Urothelium cell line (cell line): ENCODE data around the gene RTN1.
"Not testable (repeated sequence)": the region's sequence is repeated elsewhere in the genome, so short reads cannot be mapped to it uniquely, and the experiment has no call there.

ENCODE experiments used
- DNase-seq: peaks from one replicate; pipeline ENCODE4 v3.0.0; 2011; ENCODE audit warnings: low spot score, mixed read lengths
- FAIRE-seq: peaks from 2 replicates; lab custom pipeline; 2011; peaks lifted over from hg19 to GRCh38; lab: Jason Lieb, UNC

The RTN1 gene

DNA sequence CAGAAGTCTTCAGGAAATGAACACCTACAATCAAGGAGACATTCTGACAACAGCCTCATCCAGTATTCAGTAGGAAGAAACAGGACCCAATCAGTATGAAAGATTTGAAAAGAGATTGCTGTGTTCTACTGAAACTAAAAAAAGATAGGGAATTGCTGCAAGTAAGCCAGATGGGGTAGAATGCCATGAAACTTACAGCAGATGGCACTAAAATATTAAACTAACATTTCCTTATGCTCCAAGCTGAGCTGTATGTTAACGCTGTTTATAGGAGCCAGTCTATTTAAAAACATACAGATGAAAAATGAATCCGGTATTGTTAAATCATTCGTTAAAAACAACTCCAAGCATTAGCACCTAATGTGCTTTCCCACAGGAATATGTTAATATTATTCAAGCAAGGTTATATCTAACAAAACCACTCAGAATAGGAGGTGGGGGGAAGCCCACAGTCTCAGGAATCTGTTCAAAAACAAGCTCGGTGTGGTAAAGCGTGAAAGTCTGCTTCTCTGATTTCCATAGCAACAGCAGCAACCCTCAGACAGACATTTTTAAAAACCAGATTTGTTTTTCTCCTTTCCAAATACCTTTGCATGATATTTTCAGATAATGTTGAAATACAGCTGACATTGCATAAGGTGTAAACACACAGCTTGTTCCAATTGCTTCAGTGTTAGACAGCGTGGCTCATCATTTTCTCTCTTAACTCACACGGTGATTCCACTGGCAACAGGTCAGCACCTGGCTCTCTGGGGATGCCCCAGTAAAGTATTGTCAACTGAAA, 162.6 kb downstream of the RTN1 start:
- DNase-seq: no peak
- FAIRE-seq: peak; percentile 52

DNA sequence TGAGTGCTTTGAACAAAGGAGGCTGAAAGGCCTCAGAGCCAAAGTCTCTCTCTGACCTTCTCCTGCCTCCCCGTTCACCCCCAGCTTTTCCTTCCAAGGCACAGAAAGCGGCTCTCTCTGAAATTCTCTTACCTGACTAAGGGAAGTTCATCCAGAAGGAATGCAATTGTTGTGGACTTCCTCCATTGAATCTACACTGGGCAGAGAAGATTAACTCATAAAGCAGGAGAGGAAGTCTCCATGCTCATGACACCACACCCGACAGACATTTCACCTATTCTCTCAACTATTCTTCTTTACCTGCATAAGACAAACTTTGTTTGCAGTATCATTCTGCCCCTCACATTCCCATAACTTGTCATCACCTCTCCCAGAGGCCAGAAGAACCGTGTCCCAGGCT, 164.7 kb downstream of the RTN1 start:
- FAIRE-seq (peak; percentile 81), DNase-seq (no peak)

DNA sequence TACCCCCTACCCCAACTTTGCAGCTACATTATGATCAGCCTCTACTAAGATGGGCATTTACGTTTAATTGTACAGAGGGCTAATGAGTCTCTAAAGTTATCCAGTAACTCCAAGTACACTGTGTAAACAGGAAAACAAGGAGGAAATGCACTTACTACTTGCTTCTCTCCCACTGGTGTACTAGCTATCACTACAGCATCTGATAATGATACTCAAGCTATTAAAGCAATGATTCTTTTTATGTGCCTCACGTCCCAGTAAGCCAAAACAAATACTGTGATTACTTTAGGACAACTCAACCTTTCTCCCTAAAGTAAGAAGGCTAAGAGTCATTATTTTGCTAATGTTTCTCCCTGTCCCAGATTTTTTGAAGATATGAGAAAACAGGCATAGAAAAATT, 165.3 kb downstream of the RTN1 start:
- DNase-seq (no peak), FAIRE-seq (peak; percentile 67)

DNA sequence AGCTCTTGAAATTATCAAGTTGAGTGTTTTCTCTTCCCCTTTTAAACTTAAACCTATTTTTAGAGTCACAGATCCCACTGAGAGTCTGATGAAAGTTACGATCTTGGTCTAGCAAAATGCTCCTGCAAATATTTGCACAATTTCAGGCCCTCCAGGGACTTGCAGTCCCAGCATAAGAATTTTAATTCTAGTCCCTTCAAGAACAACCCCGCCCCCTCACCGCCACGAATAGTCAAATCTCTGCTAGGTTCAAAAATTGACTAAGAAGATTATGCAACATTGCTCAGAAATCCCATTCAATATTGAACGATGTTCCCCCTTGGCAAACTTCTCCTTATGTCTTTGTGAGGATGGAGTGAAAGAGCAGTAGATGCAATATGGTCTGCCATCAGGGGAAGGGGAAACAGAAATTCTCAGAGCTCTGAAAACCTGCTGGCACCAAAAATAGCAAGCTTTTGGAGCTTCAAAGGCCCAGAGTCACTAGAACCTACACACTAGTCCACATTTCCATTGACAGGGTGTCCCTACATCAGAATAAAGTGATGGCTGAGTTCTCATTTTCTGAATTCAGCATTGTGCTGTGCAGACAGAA, 166.4 kb downstream of the RTN1 start:
- DNase-seq (no peak), FAIRE-seq (no peak)

DNA sequence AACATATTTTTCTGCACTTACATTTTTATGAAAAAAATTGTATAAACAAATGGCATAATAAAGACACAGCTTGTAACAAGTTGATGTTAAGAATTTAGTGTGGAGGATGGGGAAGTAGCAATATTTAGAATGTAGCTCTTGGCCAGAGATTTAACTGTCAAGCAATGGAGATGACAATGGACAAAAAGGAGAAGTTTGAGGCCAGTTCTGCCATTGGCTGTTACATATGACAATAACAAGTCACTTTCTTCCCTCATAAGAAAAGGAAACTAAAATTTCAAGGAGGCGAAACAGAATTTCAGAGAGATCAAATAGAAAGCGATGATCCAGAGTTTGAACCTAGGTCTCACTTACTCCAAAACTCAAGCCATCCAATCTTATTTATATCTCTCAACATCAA, 171.1 kb downstream of the RTN1 start:
- FAIRE-seq: no peak
- DNase-seq: no peak

DNA sequence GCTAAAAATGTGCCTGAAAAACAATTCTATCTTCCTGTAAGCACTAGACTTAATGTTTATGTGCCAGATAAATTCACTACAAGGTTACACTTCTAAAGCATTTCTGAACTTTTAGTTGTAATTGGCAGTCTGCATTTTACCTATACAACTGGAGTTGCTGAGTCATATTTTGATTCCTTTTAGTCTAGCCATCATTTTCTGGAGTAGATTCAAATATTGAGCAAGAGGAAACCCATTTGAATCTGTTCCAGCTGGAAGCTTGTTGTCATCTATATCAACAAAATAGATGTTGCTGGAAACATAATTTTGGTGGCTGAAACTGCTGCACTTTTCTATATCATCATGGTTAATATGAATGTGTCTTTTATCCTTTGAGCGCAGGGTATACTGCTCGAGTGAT, 171.8 kb downstream of the RTN1 start:
- DNase-seq (no peak), FAIRE-seq (no peak)

DNA sequence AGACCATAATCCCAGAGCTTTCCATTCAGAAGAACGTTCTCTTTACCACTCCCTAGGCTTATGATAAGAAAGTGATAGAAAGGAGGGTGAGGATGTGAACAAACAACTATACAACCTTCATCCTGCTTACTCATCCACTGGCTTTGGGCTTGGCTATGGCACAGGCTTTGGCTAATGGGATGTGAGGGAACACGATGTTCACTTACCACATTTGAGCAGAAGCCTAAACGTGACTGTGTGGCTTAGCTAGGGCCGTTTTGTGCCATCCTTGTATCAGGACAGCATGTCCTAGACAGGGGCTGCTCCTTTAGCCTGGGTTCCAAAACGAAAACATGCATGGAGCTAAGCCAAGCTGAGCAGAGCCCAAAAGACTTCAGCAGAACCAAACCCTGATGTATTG, 175.4 kb downstream of the RTN1 start:
- FAIRE-seq (peak; percentile 81), DNase-seq (no peak)

DNA sequence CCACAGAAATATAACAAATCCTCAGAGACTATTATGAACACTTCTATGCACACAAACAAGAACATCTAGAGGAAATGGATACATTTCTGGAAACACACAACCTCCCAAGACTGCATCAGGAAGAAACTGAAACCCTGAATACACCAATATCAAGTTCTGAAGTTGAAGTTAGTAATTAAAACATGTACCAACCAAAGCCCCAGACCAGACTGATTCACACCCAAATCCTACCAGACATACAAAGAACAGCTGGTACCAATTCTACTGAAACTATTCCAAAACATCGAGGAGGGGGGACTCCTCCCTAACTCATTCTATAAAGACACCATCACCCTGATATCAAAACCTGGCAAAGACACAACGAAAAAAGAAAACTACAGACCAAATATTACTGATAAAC, 179.3 kb downstream of the RTN1 start:
- no peak for DNase-seq

DNA sequence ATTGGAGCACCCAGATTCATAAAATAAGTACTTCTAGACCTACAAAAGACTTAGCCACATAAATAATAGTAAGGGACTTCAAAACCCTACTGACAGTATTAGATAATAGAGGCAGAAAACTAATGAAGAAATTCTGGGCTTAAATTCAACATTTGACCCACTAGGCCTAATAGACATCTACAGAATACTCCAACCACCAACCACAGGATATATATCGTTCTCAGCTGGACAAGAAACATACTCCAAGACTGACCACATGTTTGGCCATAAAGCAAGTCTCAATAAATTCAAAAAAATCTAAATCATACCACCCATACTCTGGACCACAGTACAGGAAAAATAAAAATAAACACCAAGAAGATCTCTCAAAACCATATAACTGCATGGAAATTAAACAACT, 180.2 kb downstream of the RTN1 start:
- FAIRE-seq: no peak
- DNase-seq: no peak

More for the DNA sequence above, 179.3 kb downstream of the RTN1 start:
- FAIRE-seq: no peak

DNA sequence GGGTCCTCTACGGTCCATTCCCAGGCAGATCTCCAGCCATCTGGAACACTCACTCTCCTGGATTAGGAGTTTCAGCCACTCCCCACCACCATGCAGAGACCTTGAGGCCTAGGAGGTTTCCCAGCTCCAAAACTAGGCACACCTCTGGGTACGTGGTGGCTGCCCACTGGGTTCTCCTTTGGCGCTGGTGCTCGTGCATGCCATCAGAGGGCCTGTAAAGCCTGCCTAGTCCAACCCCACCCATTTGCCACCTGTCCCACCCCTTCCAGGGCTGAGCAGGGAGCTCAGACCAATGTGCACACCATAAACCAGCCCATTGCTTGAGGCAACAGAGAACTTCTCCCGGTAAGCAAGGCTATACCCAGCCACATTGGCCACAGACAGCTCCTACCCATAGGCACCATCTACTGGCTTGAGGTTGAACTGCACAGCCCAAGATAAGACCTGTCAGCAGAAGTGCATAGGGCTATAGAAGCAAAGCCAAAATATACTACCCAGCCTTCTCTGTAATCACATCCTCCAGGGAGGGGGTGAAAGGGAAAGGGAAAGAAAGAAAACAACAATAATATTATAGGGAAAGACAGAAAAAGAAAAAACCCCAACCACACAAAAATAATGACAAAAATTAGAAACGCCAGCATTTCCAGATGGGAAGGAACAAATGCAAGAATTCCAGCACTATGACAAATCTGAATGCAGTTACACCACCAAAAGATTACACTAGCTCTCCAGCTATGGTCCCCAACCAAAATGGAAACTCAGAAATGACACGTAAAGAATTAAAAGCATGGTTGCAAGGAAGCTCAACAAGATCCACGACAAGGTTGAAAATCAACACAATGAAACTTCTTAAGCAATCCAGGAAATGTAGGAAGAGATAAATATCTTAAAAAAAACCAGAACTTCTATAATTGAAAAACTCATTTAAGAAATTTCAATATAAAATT, 182.1 kb downstream of the RTN1 start:
- DNase-seq (peak; percentile 56), FAIRE-seq (peak; percentile 97)

DNA sequence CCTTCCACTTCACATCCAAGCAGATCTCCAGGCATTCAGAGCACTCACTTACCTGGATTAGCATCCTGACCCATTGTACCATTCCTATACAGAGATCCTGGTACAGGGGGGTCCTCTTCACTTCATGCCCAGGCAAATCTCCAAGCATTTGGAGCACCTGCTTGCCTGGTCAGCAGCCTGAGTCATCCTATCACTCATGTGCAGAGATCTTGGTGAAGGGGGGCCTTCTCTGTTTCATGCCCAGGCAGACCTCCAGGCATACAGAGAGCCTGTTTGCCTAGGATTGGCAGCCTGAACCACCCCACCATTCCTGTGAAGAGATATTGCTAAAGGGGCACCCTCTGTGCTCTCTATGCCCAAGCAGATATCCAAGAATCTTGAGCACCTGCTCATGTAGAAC, 182.9 kb downstream of the RTN1 start:
- FAIRE-seq (peak; percentile 77), DNase-seq (no peak)

DNA sequence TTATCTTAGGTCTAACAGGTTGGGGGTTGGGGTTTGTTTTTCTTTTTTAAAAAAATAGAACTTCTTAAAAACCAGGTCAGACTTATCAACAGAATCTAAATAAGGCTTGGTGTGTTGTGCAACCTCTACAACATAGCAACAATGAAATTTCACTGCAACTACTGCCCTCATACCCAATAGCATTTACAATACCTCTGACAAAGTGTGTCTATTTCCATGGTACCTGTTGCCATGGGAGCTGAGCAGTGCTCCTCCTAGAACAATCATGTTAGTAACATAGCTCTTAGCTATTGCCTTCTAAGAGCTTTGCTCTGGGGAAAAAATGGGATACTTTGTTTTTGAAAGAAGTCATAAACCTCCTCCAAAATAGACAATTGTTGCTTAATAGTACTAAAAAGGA, 190.7 kb downstream of the RTN1 start:
- FAIRE-seq (no peak), DNase-seq (no peak)

DNA sequence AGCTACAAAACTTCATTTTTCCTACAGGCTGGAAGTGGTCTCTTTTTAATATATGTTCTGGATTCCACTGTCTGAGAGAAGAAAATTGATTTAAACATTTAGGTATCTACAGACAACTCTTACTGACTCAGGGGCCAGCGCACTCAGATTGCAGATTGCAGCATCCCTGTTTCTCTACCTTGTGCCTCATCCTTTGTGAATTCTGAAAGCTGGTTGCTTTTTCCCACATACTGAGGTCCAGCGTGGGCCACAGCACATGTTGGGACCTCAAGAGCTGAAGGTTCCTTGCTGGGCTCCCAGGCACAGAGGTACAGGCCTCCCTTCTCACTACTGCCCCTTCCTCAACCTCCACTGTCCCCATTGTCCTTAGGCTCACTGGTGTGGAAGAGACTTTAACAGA, 192.2 kb downstream of the RTN1 start:
- no peak for FAIRE-seq
- DNase-seq: no peak

DNA sequence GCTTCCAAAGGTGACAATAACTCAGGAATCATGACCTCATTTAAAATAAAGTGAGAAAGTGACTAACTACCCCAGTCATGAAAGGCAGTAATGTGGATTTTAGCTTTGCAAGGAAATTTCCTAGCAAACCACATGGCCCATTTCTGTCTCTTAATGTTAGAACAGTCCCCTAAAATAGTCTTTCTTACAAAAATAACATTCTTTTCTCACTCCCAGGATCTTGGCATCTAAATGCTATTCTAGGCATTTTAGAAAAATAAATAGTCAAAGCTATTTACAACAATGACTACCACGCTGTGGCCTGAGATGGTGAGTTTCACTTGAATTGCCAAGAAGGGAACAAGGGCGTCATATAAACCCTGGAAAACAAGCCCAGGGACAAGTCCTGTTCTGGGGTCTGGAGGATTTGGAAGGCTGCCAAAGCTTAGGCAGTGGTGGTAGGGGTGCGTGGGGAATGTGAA, 192.8 kb downstream of the RTN1 start:
- DNase-seq (no peak), FAIRE-seq (no peak)

DNA sequence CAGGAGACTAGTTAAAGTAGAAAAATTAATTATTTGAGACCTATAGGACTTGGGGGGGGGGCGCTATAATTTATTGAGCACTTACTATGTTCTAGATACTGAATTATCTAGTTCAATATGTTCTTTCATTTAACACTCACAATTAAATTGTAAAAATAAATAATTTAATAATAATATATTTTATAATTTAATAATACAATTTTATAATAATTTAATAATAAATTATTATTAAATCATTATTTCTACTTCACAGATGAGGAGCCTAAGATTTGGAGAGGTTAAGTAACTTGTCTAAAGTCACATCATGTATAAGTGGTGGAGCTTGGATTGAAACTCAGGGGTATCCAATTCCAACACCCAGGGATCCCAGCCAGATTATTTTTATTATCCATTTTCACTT, 195.2 kb downstream of the RTN1 start:
- FAIRE-seq: no peak
- no peak for DNase-seq

DNA sequence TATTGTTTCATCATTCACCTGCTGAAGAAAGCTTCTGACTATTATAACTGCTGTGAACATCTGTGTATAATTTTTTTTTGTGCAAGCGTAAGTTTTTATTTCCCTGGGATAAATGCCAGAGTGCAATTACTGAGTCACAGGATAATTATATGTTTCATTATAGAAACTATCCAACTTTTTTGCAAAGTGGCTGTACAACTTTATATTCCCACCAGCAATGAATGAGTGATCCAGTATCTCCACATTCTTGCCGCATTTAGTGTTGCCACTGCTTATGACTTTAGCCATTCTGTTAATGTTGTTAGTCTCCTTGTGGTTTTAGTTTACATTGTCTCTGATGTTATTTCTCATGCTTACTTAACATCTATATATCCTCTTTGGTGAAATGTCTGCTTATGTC, 205.8 kb downstream of the RTN1 start:
- no peak for DNase-seq
- peak; percentile 56 for FAIRE-seq

DNA sequence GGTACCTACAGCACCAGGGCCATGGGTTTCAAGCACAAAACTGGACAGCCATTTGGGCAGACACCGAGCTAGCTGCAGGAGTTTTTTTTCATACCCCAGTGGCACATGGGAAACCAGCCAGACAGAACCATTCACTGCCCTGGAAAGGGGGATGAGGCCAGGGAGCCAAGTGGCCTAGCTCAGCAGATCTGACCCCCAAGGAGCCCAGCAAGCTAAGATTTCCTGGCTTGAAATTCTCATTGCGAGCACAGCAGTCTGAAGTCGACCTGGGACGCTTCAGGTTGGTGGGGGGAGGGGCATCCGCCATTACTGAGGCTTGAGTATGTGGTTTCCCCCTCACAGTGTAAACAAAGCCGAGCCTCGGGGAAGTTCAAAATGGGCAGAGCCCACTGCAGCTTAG, 212.8 kb downstream of the RTN1 start:
- no peak for DNase-seq
- FAIRE-seq: no peak

DNA sequence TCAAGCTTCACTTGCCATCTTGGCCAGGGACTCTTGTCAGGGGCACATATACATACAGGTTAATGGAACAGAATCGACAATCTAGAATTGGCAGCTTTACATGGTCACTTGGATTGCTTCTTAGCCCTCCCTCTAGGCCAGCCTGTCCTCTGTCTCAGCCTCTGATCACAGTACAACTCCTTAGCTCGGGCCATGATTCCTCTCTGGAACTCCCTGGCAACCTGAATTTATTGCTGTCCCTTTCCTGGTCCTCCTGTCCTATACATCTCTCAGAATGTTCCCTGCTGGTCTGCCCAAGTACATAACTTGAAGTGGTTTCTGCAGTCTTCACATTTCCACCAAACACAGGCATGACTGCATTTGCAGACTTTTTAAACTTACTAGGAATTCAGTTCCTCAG, 214.1 kb downstream of the RTN1 start:
- no peak for DNase-seq
- no peak for FAIRE-seq

DNA sequence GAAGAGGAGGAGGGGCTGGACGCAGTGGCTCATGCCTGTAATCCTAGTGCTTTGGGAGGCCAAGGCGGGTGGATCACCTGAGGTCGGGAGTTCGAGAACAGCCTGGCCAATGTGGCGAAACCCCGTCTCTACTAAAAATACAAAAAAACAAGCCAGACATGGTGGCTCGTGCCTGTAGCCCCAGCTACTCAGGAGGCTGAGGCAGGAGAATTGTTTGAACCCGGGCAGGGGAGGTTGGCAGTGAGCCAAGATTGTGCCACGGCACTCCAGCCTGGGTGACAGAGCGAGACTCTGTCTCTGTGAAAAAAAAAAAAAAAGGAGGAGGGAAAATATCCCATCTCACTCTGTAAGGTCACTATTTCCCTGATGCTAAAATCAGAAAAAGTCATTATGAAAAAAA, 216.4 kb downstream of the RTN1 start:
- FAIRE-seq, DNase-seq: not testable (repeated sequence)

DNA sequence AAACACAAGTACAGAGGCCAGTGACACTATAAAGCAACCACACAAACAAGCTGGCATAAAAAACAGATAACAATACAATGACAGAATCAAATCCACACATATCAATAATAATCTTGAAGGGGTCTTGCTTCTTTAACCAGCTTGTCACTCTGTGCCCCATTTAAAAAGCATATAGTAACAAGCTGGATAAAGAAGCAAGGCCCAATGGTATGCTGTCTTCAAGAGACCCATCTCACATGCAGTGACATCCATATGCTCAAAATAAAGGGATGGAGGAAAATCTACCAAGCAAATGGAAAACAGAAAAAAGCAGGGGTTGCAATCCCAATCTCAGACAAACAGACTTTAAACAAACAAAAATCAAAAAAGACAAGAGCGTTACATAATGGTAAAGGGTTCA, 223.7 kb downstream of the RTN1 start:
- FAIRE-seq, DNase-seq: not testable (repeated sequence)

DNA sequence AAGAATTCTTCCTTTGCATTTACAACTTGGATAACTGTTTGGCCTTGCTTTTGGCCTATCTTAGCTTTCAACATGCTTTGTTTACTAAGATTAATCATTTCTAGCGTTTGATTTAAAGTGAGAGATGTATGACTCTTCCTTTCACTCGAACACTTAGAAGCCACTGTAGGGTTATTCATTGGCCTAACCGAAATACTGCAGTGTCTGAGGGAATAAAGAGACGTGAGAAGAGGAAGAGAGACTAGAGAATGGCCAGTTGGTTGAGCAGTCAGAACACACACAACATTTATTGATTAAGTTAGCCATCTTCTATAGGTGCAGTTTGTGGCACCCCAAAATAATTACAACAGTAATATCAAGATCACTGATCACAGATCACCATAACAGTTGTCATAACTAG, 231.7 kb downstream of the RTN1 start:
- FAIRE-seq (no peak), DNase-seq (no peak)
